Hepatocyte (in vitro differentiated cells): ENCODE data around the gene FAM53B.

Source experiments
- EZH2 ChIP-seq: fragments of 200-600 bp; sonication (generic); IDR thresholded peaks from 2 replicates; pipeline ENCODE4 v1.6.1; 2016; ENCODE audit warnings: antibody characterized with exemption, mild to moderate bottlenecking, borderline replicate concordance
- TF ChIP-seq, protein P1 (sequence below): fragments of 200-600 bp; sonication (generic); IDR thresholded peaks from 2 replicates; pipeline ENCODE4 v1.5.1; 2016; ENCODE audit warnings: antibody characterized with exemption, mild to moderate bottlenecking; ENCODE audit not compliant: poor library complexity

DNA sequence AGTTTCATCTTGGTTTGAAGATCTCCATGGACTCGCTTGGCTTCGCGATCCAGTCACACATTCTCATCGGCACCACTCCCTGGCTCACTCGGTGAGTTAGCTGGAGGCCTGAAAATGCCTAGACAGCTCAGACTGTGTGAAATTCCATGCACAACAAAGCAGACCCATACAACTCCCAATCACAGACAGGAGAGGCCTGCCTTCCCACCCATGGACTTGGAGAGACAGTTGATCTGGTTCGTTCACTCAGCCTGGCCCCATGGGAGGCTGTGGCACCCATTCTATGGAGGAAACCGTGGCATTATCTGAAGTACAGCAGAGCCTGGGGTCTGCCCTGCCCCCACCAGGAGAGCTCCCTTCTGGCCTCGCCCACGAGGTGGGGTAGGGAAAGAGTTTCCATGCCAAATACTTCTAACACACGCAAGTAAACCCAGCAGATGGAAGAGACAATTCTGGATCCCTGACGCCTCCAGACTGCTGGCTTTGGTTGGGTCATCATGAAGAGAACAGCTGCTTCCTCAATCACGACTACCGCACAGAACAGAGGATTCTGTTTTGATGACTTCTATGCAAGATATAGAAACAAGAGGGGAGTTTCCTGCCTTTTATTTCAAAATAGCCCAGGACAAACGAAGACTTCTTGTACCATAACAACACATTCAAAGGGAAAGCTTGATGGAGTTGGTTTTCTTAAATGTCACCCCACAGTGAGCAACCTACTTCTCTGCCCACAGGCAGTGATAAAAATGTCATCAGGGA lies 15.9 kb downstream of the FAM53B start:
- TF ChIP-seq, protein P1, sequence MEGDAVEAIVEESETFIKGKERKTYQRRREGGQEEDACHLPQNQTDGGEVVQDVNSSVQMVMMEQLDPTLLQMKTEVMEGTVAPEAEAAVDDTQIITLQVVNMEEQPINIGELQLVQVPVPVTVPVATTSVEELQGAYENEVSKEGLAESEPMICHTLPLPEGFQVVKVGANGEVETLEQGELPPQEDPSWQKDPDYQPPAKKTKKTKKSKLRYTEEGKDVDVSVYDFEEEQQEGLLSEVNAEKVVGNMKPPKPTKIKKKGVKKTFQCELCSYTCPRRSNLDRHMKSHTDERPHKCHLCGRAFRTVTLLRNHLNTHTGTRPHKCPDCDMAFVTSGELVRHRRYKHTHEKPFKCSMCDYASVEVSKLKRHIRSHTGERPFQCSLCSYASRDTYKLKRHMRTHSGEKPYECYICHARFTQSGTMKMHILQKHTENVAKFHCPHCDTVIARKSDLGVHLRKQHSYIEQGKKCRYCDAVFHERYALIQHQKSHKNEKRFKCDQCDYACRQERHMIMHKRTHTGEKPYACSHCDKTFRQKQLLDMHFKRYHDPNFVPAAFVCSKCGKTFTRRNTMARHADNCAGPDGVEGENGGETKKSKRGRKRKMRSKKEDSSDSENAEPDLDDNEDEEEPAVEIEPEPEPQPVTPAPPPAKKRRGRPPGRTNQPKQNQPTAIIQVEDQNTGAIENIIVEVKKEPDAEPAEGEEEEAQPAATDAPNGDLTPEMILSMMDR, result no peak
- TF ChIP-seq EZH2, result no peak
